Measurements from ENCODE around the gene PDE3B.
"Not testable (repeated sequence)": the region's sequence is repeated elsewhere in the genome, so short reads cannot be mapped to it uniquely, and the experiment has no call there.

PDE3B gene

GRCh38 chr11:14643697-14644225 lies at the start of gene PDE3B:
PDE3B (plus strand) TSS chr11:14643804; CDS start chr11:14644076, 272 bp downstream.
- peak; percentile 68 for DNase-seq (ENCODE audit: low spot score)

GRCh38 chr11:14595261-14595660 lies 48.3 kb upstream of the PDE3B start:
- DNase-seq (ENCODE audit: low spot score) = not testable (repeated sequence)

- no peak for DNase-seq (ENCODE audit: low spot score)
These were observed 35.9 kb upstream of the PDE3B start for GRCh38 chr11:14607713-14608112.

GRCh38 chr11:14609902-14610301 lies 33.7 kb upstream of the PDE3B start:
- DNase-seq (ENCODE audit: low spot score) = no peak

- no peak for DNase-seq (ENCODE audit: low spot score)
These were observed 31.7 kb upstream of the PDE3B start for GRCh38 chr11:14611939-14612338.

GRCh38 chr11:14612694-14613093 lies 30.9 kb upstream of the PDE3B start:
- peak; percentile 60 for DNase-seq (ENCODE audit: low spot score)

- DNase-seq (ENCODE audit: low spot score) = no peak
These were observed 29.4 kb upstream of the PDE3B start for GRCh38 chr11:14614091-14614622.

GRCh38 chr11:14617241-14618027 lies 26.2 kb upstream of the PDE3B start:
- DNase-seq (ENCODE audit: low spot score) = peak; percentile 65

- no peak for DNase-seq (ENCODE audit: low spot score)
These were observed 25.5 kb upstream of the PDE3B start for GRCh38 chr11:14618060-14618459.

GRCh38 chr11:14619603-14620531 lies 23.7 kb upstream of the PDE3B start:
- DNase-seq (ENCODE audit: low spot score) = peak; percentile 15

- no peak for DNase-seq (ENCODE audit: low spot score)
These were observed 21.2 kb upstream of the PDE3B start for GRCh38 chr11:14622223-14622954.

GRCh38 chr11:14623036-14623435 lies 20.6 kb upstream of the PDE3B start:
- no peak for DNase-seq (ENCODE audit: low spot score)

GRCh38 chr11:14625586-14626205 lies 17.9 kb upstream of the PDE3B start:
- no peak for DNase-seq (ENCODE audit: low spot score)

GRCh38 chr11:14626650-14627049 lies 17.0 kb upstream of the PDE3B start:
- DNase-seq (ENCODE audit: low spot score) = no peak

GRCh38 chr11:14633506-14634224 lies 9.9 kb upstream of the PDE3B start:
- not testable (repeated sequence) for DNase-seq (ENCODE audit: low spot score)

GRCh38 chr11:14634813-14635212 lies 8.8 kb upstream of the PDE3B start:
- DNase-seq (ENCODE audit: low spot score) = no peak

GRCh38 chr11:14635546-14635945 lies 8.1 kb upstream of the PDE3B start:
- DNase-seq (ENCODE audit: low spot score) = no peak

GRCh38 chr11:14636119-14636518 lies 7.5 kb upstream of the PDE3B start:
- DNase-seq (ENCODE audit: low spot score) = no peak

GRCh38 chr11:14637868-14638409 lies 5.7 kb upstream of the PDE3B start:
- no peak for DNase-seq (ENCODE audit: low spot score)

- peak; percentile 17 for DNase-seq (ENCODE audit: low spot score)
These were observed 5.0 kb upstream of the PDE3B start for GRCh38 chr11:14638561-14638960.
